Body of pancreas (tissue), 4 donors: ENCODE results near the gene BICRA.

ENCODE experiments used
- POLR2A ChIP-seq, 3 donors: fragments of 450-650 bp; IDR thresholded peaks; one replicate each; pipeline ENCODE4 v1.6.1; 2016; ENCODE audit warnings: antibody characterized with exemption in 3 of 3, mild to moderate bottlenecking in 2 of 3
- TF ChIP-seq, protein P1 (sequence below), 7 experiments: fragments of 450-650 bp in 4 of 7; fragments of 200-600 bp in 3 of 7; sonication (generic) in 3 of 7; IDR thresholded peaks; one replicate each; pipeline ENCODE4 v1.5.1; 2016 to 2019; ENCODE audit warnings: antibody characterized with exemption in 7 of 7

DNA sequence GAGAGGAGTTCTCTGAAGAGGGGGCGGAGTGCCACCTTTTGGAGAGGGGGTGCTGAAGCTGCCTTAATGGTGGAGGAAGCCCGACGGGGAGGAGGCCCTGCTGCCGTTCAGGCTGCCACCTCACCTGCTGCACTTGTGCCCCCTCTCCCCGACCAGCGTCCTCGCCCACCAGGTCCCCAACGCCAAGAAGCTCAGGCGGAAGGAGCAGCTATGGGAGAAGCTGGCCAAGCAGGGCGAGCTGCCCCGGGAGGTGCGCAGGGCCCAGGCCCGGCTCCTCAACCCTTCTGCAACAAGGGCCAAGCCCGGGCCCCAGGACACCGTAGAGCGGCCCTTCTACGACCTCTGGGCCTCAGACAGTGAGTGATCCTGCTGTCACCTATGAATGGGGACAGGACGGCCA, 141.8 kb downstream of the BICRA start:
- TF ChIP-seq, protein P1, sequence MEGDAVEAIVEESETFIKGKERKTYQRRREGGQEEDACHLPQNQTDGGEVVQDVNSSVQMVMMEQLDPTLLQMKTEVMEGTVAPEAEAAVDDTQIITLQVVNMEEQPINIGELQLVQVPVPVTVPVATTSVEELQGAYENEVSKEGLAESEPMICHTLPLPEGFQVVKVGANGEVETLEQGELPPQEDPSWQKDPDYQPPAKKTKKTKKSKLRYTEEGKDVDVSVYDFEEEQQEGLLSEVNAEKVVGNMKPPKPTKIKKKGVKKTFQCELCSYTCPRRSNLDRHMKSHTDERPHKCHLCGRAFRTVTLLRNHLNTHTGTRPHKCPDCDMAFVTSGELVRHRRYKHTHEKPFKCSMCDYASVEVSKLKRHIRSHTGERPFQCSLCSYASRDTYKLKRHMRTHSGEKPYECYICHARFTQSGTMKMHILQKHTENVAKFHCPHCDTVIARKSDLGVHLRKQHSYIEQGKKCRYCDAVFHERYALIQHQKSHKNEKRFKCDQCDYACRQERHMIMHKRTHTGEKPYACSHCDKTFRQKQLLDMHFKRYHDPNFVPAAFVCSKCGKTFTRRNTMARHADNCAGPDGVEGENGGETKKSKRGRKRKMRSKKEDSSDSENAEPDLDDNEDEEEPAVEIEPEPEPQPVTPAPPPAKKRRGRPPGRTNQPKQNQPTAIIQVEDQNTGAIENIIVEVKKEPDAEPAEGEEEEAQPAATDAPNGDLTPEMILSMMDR (IDR thresholded peaks at IDR 0.05) = no peak
- no peak for TF ChIP-seq POLR2A (IDR thresholded peaks at IDR 0.05)
